ENCODE results near the gene SELENON.
A peak's percentile ranks its signal among the peaks of the same experiment; 100 is the strongest.

Gene SELENON

GRCh38 chr1:25770541-25771220 is 29.3 kb upstream of the SELENON start:
- DNase-seq (ENCODE audit: low spot score): no peak

- DNase-seq (ENCODE audit: low spot score): peak; percentile 95
Observed at GRCh38 chr1:25771221-25772114, 28.5 kb upstream of the SELENON start.

GRCh38 chr1:25772164-25772563 is 27.8 kb upstream of the SELENON start:
- no peak for DNase-seq (ENCODE audit: low spot score)

- no peak for DNase-seq (ENCODE audit: low spot score)
Observed at GRCh38 chr1:25772692-25773245, 27.2 kb upstream of the SELENON start.

GRCh38 chr1:25773441-25774125 is 26.4 kb upstream of the SELENON start:
- peak; percentile 82 for DNase-seq (ENCODE audit: low spot score)

- no peak for DNase-seq (ENCODE audit: low spot score)
Observed at GRCh38 chr1:25774206-25774803, 25.7 kb upstream of the SELENON start.

GRCh38 chr1:25774921-25775771 is 24.8 kb upstream of the SELENON start:
- DNase-seq (ENCODE audit: low spot score): no peak

GRCh38 chr1:25779388-25779787 is 20.6 kb upstream of the SELENON start:
- no peak for DNase-seq (ENCODE audit: low spot score)

- no peak for DNase-seq (ENCODE audit: low spot score)
Observed at GRCh38 chr1:25779894-25780293, 20.1 kb upstream of the SELENON start.

- no peak for DNase-seq (ENCODE audit: low spot score)
Observed at GRCh38 chr1:25780318-25781129, 19.5 kb upstream of the SELENON start.

GRCh38 chr1:25781130-25781433 is 18.9 kb upstream of the SELENON start:
- no peak for DNase-seq (ENCODE audit: low spot score)

- no peak for DNase-seq (ENCODE audit: low spot score)
Observed at GRCh38 chr1:25782608-25783201, 17.3 kb upstream of the SELENON start.

- DNase-seq (ENCODE audit: low spot score): no peak
Observed at GRCh38 chr1:25784575-25785051, 15.4 kb upstream of the SELENON start.

GRCh38 chr1:25785333-25786067 is 14.5 kb upstream of the SELENON start:
- no peak for DNase-seq (ENCODE audit: low spot score)

- DNase-seq (ENCODE audit: low spot score): no peak
Observed at GRCh38 chr1:25786887-25787759, 12.9 kb upstream of the SELENON start.

GRCh38 chr1:25787760-25788166 is 12.2 kb upstream of the SELENON start:
- DNase-seq (ENCODE audit: low spot score): no peak

GRCh38 chr1:25790472-25790871 is 9.5 kb upstream of the SELENON start:
- no peak for DNase-seq (ENCODE audit: low spot score)

- DNase-seq (ENCODE audit: low spot score): no peak
Observed at GRCh38 chr1:25792115-25792514, 7.9 kb upstream of the SELENON start.
